Hindlimb muscle (tissue), 1 donor: ENCODE results near the gene KDM1A. TPM values are rescaled to one million over a fixed set of nuclear protein-coding genes. Genes with fewer than 3 reads are reported as not detected.

Source experiments
- polyA plus RNA-seq: library from polyadenylated mRNA; unstranded; fragments of 120-200 nt; gene quantifications from one replicate; pipeline ENCODE4 v1.2.1, GENCODE V29; 2013; ENCODE audit not compliant: insufficient read length

The KDM1A gene
- polyA plus RNA-seq, 1 donor: 74.3 TPM

Other genes with a start within 250 kb of the KDM1A start
- gene LACTBL1, start 46.6 kb upstream of the KDM1A start, polyA plus RNA-seq: not detected
- not detected for gene TEX46, start 3.6 kb upstream of the KDM1A start, polyA plus RNA-seq
- gene LUZP1, start 149.4 kb downstream of the KDM1A start, polyA plus RNA-seq: 14.0 TPM
- gene HTR1D, start 198.0 kb downstream of the KDM1A start, polyA plus RNA-seq: 0.09 TPM